Fibroblast of the aortic adventitia (primary cell): ENCODE data around the gene AP3S2. TPM values are rescaled to one million over a fixed set of nuclear protein-coding genes. Genes with fewer than 3 reads are reported as not detected.

Source experiments
- DNase-seq: peaks from one replicate; pipeline ENCODE4 v3.0.0-alpha.2; 2010; ENCODE audit warnings: low read depth
- H3K4me3 ChIP-seq: 2 replicates; pipeline ENCODE4 v1.5.1; 2011; ENCODE audit warnings: low read depth, mild to moderate bottlenecking, control low read depth, low read length, moderate library complexity
- total RNA-seq: library from RNA; depleted of rRNA; stranded (reverse); fragments of >200 nt; gene quantifications from 2 replicates; pipeline ENCODE4 v1.2.3, GENCODE V29; 2012; ENCODE audit warnings: low replicate concordance
- TF ChIP-seq, protein P1 (sequence below): IDR thresholded peaks from 2 replicates; pipeline ENCODE4 v1.5.1; 2011; ENCODE audit warnings: mild to moderate bottlenecking, low read length, control low read depth, inconsistent platforms; ENCODE audit not compliant: insufficient read depth

The AP3S2 gene
- total RNA-seq, 1 donor = 63.5 TPM

DNA sequence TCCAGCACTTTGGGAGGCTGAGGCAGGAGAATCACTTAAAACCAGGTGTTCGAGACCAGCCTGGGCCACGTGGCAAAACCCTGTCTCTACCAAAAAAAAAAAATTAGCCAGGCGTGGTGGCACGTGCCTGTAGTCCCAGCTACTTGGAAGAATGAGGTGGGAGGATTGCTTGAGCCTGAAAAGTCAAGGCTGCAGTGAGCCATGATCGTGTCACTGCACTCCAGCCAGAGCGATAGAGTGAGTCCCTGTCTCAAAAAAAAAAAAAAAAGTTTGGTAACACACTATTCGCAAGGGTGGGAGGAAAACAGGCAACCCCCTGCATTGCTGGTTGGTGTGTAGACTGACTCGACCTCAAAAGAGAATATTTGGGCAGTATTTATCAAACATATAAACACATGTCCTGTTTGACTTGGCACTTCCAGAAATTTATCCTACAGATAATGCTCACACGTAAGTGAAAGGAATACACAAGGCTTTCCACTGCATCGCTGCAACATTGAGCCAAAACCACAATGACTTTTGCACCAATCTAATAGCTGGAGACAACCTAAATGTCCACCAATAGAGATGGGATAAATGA, 76.0 kb downstream of the AP3S2 start:
- peak; percentile 74 for DNase-seq
- no peak overlapping the region for H3K4me3 ChIP-seq
- TF ChIP-seq, protein P1, sequence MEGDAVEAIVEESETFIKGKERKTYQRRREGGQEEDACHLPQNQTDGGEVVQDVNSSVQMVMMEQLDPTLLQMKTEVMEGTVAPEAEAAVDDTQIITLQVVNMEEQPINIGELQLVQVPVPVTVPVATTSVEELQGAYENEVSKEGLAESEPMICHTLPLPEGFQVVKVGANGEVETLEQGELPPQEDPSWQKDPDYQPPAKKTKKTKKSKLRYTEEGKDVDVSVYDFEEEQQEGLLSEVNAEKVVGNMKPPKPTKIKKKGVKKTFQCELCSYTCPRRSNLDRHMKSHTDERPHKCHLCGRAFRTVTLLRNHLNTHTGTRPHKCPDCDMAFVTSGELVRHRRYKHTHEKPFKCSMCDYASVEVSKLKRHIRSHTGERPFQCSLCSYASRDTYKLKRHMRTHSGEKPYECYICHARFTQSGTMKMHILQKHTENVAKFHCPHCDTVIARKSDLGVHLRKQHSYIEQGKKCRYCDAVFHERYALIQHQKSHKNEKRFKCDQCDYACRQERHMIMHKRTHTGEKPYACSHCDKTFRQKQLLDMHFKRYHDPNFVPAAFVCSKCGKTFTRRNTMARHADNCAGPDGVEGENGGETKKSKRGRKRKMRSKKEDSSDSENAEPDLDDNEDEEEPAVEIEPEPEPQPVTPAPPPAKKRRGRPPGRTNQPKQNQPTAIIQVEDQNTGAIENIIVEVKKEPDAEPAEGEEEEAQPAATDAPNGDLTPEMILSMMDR = no peak

DNA sequence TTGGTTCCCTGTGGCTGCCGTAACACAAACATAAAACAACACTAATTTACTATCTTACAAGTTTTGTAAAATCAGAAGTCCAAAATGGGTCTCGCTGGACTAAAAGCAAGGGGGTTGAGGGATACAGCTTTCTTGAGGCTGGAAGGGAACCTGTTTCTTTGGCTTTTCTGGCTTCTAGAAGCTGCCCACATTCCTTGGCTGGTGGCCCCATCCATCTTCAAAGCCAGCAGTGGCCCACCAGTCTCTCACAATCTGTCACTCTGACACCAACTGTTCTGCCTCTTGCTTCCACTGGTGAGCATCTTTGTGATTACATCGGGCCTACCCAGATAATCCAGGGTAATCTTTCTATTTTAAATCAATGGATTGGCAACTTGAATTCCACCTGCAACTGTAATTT, 78.0 kb downstream of the AP3S2 start:
- TF ChIP-seq, protein P1 = no peak
- no peak overlapping the region for H3K4me3 ChIP-seq
- DNase-seq = no peak

DNA sequence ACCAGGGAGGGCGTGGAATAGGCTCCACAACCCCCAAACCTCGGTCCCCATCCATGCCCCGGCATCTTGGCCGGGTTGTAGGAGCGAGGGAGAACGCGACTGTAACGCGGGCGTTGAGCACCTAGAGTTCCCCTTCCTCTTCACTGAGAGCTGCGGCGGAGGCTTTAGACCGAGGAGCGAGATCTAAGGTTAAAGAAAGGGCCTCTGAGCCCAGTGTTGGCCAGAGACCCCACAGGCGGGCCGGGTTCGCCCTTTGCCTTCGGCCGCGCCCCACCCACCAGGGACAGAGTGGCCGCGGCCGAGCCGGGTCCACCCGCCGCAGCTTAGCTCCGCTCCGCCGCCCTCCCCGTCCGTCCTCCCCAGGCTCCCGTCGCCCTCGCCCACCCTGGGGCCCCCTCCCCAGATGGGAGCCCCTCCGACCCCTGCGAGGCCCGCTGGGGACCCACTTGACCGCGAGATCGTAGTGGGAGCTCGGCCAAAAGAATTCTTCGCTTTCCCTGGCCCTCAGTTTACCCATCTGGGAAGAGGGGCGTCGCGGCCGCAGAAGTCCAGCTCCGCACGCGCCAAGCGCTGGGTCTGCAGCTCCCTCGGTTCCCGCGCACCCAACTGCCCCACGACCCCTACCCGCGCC, 79.6 kb downstream of the AP3S2 start:
- TF ChIP-seq, protein P1 = no peak
- DNase-seq = no peak
- peak overlapping the region; percentile 82 for H3K4me3 ChIP-seq

DNA sequence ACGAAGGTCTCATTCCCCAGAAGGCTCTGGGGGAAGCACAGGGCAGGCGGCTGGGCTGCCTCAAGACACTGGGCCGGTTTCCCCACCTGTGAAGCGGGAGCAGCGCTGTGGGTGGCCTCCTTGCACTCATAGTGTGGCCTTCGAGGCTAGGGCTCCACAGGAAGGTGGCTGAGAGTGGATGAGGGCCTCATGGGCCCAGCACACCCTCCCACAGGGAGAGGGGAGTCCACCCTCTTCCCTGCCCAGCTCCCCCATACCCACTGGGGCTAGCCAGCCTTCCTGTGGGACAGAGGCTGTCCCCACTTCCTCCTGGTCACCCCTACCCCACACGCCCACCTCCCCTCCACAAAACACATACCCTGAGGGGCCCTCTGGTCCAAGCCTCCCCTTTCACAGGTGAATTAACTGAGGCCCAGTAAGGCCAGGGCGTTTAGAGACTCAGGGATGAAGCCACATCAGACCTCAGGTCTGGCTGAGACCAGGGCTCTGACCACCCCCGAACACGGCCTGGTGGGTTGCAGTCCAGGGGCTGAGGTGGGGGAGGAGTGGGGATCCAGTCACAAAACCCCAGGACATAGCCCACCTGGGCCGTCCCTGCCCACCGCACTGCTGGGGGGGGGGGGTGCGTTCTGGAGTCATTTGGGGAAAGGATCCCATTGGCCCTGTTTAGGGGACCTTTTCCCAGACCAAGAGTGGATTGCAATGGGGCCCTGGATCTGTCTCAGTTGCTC, 80.2 kb downstream of the AP3S2 start:
- peak overlapping the region; percentile 82 for H3K4me3 ChIP-seq
- TF ChIP-seq, protein P1 = no peak
- no peak for DNase-seq

DNA sequence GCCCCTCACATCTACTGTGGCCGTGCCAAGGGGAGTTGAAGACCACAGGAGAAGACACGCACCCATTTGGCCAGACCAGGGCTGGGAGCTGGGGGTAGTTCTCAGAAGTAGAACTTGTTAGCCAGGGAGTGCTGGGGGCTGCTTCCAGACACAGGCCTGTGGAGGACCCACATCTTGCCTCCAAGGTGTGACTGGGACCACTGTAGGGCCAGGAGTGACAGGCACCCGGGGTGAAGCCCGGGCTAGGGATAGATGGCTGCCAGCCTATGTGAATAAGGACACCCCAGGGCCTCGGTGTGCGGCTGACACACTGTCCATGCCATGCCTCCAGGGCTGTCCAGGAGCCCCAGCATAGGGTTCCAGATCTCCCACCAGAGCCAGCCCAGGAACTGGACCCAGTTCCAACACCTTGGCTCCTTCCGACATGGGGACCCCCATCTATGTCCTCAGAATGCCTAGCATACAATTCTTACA, 80.9 kb downstream of the AP3S2 start:
- TF ChIP-seq, protein P1 = no peak
- H3K4me3 ChIP-seq = peak overlapping the region; percentile 82
- no peak for DNase-seq

DNA sequence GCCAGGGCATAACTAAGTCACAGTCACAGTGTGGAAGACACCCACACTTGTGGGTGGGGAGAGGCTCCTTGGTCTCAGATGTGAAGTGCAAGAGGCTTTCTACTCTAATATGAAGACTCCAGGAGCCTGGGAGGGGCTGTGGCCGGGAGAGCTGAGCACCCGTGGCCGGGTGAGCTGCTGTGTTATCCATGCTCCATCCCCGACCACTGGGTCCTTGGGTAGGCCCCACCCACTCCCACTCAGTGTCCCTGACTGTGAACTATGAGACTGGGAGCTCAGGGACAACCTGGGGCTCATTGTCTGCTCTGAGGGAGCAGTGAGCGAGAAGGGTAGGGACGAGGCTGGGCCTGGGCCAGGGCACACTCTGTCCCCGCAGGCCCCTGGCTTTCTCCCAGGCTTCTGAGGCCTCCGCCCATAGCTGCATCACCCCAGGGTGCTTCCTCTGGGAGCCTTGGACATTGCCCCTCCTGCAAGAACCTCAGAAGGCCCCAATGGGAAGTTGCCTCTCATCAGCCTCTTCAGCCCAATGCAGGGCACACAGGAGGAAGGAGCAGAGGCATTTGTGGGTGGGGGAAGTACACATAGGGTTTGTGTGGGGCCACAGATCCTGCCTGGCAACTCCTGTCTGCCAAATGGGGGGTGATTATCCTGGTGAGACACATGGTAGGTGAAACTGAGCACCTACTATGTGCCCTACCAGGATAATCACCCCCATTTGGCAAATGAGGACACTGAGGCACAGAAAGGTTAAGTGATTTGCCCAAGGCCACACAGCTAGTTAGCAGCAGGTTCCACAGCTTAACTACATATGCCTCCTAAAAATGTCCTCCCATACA, 81.6 kb downstream of the AP3S2 start:
- peak overlapping the region; percentile 82 for H3K4me3 ChIP-seq
- DNase-seq = peak; percentile 60
- TF ChIP-seq, protein P1 = no peak
